H1 (cell line): ENCODE results near the gene SYTL1.

ENCODE experiments used
- CEBPB ChIP-seq: IDR thresholded peaks from 2 replicates; pipeline ENCODE4 v1.6.1; 2012; ENCODE audit warnings: low read depth, low read length
- CREB1 ChIP-seq: IDR thresholded peaks from 2 replicates; pipeline ENCODE4 v1.6.1; 2012; ENCODE audit warnings: inconsistent platforms
- CTCF ChIP-seq, 3 experiments: IDR thresholded peaks; 1 replicate in 2 of 3; 2 replicates in 1 of 3; pipeline versions ENCODE4 v1.5.1 to v1.6.1; 2011; ENCODE audit warnings: low read length in 3 of 3, mild to moderate bottlenecking in 3 of 3, inconsistent platforms in 2 of 3, low read depth in 1 of 3, moderate library complexity in 1 of 3; ENCODE audit not compliant: insufficient read depth in 1 of 3; ENCODE audit errors: control extremely low read depth in 1 of 3
- GABPA ChIP-seq: IDR thresholded peaks from 2 replicates; pipeline ENCODE4 v1.6.1; 2011; ENCODE audit warnings: mild to moderate bottlenecking, low read length, moderate library complexity, borderline replicate concordance; ENCODE audit not compliant: insufficient read depth
- POLR2A ChIP-seq, 2 experiments: IDR thresholded peaks; 1 replicate in 1 of 2; 2 replicates in 1 of 2; pipeline ENCODE4 v1.6.1; 2011; ENCODE audit warnings: low read depth in 2 of 2, low read length in 2 of 2, mild to moderate bottlenecking in 2 of 2; ENCODE audit errors: control extremely low read depth in 1 of 2
- POLR2AphosphoS5 ChIP-seq: IDR thresholded peaks from 2 replicates; pipeline ENCODE4 v1.6.1; 2011; ENCODE audit warnings: low read depth, low read length
- SAP30 ChIP-seq: fragments of 300-600 bp; sonication (generic); IDR thresholded peaks from 2 replicates; pipeline ENCODE4 v1.7.1; 2012; ENCODE audit warnings: low read length, moderate library complexity, mild to moderate bottlenecking, inconsistent platforms; ENCODE audit not compliant: insufficient read depth, insufficient replicate concordance
- TF ChIP-seq, protein P1 (sequence below): IDR thresholded peaks from 2 replicates; pipeline ENCODE4 v1.6.1; 2012; ENCODE audit warnings: inconsistent platforms

GRCh38 chr1:27400963-27401341 is 59.1 kb downstream of the SYTL1 start:
- TF ChIP-seq CTCF (IDR thresholded peaks at IDR 0.05; ENCODE audit: control extremely low read depth in 1 of 3, insufficient read depth in 1 of 3, low read depth in 1 of 3, low read length in 3 of 3) (no peak), GABPA (no peak), CREB1 (no peak), POLR2A (IDR thresholded peaks at IDR 0.05; ENCODE audit: control extremely low read depth in 1 of 2, low read depth in 2 of 2, low read length in 2 of 2) (no peak), CEBPB (no peak), SAP30 (no peak), POLR2AphosphoS5 (peak; percentile 51; the same call in 1 of the 2 replicates)
- TF ChIP-seq, protein P1, sequence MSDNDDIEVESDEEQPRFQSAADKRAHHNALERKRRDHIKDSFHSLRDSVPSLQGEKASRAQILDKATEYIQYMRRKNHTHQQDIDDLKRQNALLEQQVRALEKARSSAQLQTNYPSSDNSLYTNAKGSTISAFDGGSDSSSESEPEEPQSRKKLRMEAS = no peak
